HepG2 (cell line): ENCODE measurements around the gene STAT5A. TPM values are rescaled to one million over a fixed set of nuclear protein-coding genes. Genes with fewer than 3 reads are reported as not detected.

Experiments
- ATAC-seq: fragments of 200-7000 bp; cut with Tn5 transposase; 3 replicates; pipeline ENCODE4 v1.9.1; 2020; ENCODE audit warnings: mild to moderate bottlenecking, moderate library complexity
- BruUV-seq: library from RNA; stranded (reverse); fragments of 400-500 nt; replicated peaks from 2 replicates; lab custom pipeline; 2021; lab: Mats Ljungman, UMichigan
- CTCF ChIA-PET: fragments of 300-600 bp; formaldehyde crosslinking; extraction: SDS; loops from one replicate; lab custom pipeline; 2021; ENCODE audit warnings: low total read pairs, inconsistent platforms, low intra/inter-chr PET ratio; lab: Yijun Ruan, JAX
- POLR2A ChIA-PET: fragments of 350-600 bp; sonication (Branson Sonifier 250); formaldehyde crosslinking; loops from one replicate; lab custom pipeline; 2020; ENCODE audit warnings: antibody characterized with exemption, inconsistent platforms; lab: Yijun Ruan, JAX
- DNase-seq: peaks from one replicate; pipeline ENCODE4 v3.0.0-alpha.2; 2015; ENCODE audit warnings: low spot score
- FAIRE-seq: peaks from 3 replicates; lab custom pipeline; 2011; peaks lifted over from hg19 to GRCh38; lab: Jason Lieb, UNC
- H2AFZ ChIP-seq: one replicate; pipeline ENCODE4 v1.6.1; 2011; ENCODE audit warnings: low read length, inconsistent platforms
- H3K27ac ChIP-seq: fragments of 300-600 bp; 3 replicates; pipeline ENCODE4 v1.8.0; 2011; ENCODE audit warnings: mixed run types, mild to moderate bottlenecking, mixed read lengths, low read length, inconsistent platforms; ENCODE audit not compliant: insufficient read depth; ENCODE audit errors: extremely low read length
- H3K27me3 ChIP-seq, 2 experiments: fragments of 200-600 bp in 1 of 2; 2 replicates in 1 of 2; 3 replicates in 1 of 2; pipeline versions ENCODE4 v1.6.0 to v1.8.0; 2011; ENCODE audit warnings: low read length in 2 of 2, mild to moderate bottlenecking in 2 of 2, moderate library complexity in 2 of 2, inconsistent platforms in 1 of 2; ENCODE audit not compliant: insufficient read depth in 2 of 2, control insufficient read depth in 1 of 2
- H3K36me3 ChIP-seq, 2 experiments: fragments of 200-600 bp in 1 of 2; replicated peaks in 1 of 2; 2 replicates in 1 of 2; 3 replicates in 1 of 2; pipeline versions ENCODE4 v1.5.1 to v1.8.0; 2011; ENCODE audit warnings: low read length in 2 of 2, inconsistent platforms in 1 of 2; ENCODE audit not compliant: insufficient read depth in 2 of 2, control insufficient read depth in 1 of 2
- H3K4me1 ChIP-seq: 2 replicates; pipeline ENCODE4 v1.5.1; 2012; ENCODE audit warnings: low read length, inconsistent platforms; ENCODE audit not compliant: insufficient read depth
- H3K4me2 ChIP-seq: 2 replicates; pipeline ENCODE4 v1.6.0; 2011; ENCODE audit warnings: low read depth, low read length, inconsistent platforms
- H3K4me3 ChIP-seq, 3 experiments: fragments of 200-600 bp in 1 of 3; sonication (generic), shearing (Covaris generic) in 1 of 3; replicated peaks in 1 of 3; 2 replicates each; pipeline ENCODE4 v1.5.1; 2011 to 2016; ENCODE audit warnings: low read length in 3 of 3, inconsistent platforms in 2 of 3, low read depth in 2 of 3, mild to moderate bottlenecking in 2 of 3, control low read depth in 1 of 3, mixed read lengths in 1 of 3; ENCODE audit not compliant: insufficient read depth in 1 of 3
- H3K79me2 ChIP-seq: one replicate; pipeline ENCODE4 v1.6.1; 2011; ENCODE audit warnings: low read length, inconsistent platforms; ENCODE audit not compliant: insufficient read depth
- H3K9ac ChIP-seq: 2 replicates; pipeline ENCODE4 v1.6.0; 2011; ENCODE audit warnings: mild to moderate bottlenecking, low read depth, low read length, inconsistent platforms; ENCODE audit not compliant: insufficient read depth
- H3K9me3 ChIP-seq: 2 replicates; pipeline ENCODE4 v1.5.1; 2012; ENCODE audit warnings: mild to moderate bottlenecking, low read length
- H4K20me1 ChIP-seq: 2 replicates; pipeline ENCODE4 v1.6.0; 2011; ENCODE audit warnings: inconsistent platforms, mild to moderate bottlenecking, low read length, moderate library complexity; ENCODE audit not compliant: insufficient read depth
- AHR ChIP-seq: IDR thresholded peaks from 2 replicates; pipeline ENCODE4 v1.6.1; 2018; ENCODE audit warnings: missing genetic modification reagents, missing compliant biosample characterization
- ARHGAP35 ChIP-seq: sonication (generic); formaldehyde crosslinking; IDR thresholded peaks from 2 replicates; pipeline ENCODE4 v1.9.0; 2022; ENCODE audit warnings: mild to moderate bottlenecking, inconsistent platforms, moderate library complexity, missing genetic modification reagents, borderline replicate concordance
- HMGA1 ChIP-seq: sonication (generic); formaldehyde crosslinking; conservative IDR thresholded peaks from 2 replicates; pipeline ENCODE4 v1.4.0; 2020; ENCODE audit warnings: missing genetic modification reagents
- HOXA3 ChIP-seq: sonication (generic); formaldehyde crosslinking; IDR thresholded peaks from 2 replicates; pipeline ENCODE4 v1.5.0; 2020; ENCODE audit warnings: missing genetic modification reagents
- KMT2B ChIP-seq: IDR thresholded peaks from 2 replicates; pipeline ENCODE4 v1.6.1; 2016; ENCODE audit warnings: missing genetic modification reagents, missing compliant biosample characterization
- PAWR ChIP-seq: sonication (generic); formaldehyde crosslinking; IDR thresholded peaks from 2 replicates; pipeline ENCODE4 v1.4.0; 2020; ENCODE audit warnings: missing genetic modification reagents, mild to moderate bottlenecking, borderline replicate concordance
- PRPF4 ChIP-seq: fragments of 200-400 bp; formaldehyde crosslinking; IDR thresholded peaks from 2 replicates; pipeline ENCODE4 v1.6.1; 2016; ENCODE audit warnings: low read length, low read depth; ENCODE audit not compliant: poor library complexity, severe bottlenecking
- RARG ChIP-seq: sonication (generic); formaldehyde crosslinking; IDR thresholded peaks from 2 replicates; pipeline ENCODE4 v1.4.0; 2020; ENCODE audit warnings: low read depth, mild to moderate bottlenecking, missing genetic modification reagents
- RXRA ChIP-seq: sonication (generic); formaldehyde crosslinking; IDR thresholded peaks from 2 replicates; pipeline ENCODE4 v1.5.1; 2020; ENCODE audit warnings: missing genetic modification reagents
- ZNF33B ChIP-seq: sonication (generic); formaldehyde crosslinking; IDR thresholded peaks from 2 replicates; pipeline ENCODE4 v1.5.1; 2020; ENCODE audit warnings: mild to moderate bottlenecking, missing genetic modification reagents
- ZNF383 ChIP-seq: sonication (generic); formaldehyde crosslinking; IDR thresholded peaks from 2 replicates; pipeline ENCODE4 v1.4.0; 2020; ENCODE audit warnings: missing genetic modification reagents, mild to moderate bottlenecking, borderline replicate concordance
- ZNF510 ChIP-seq: sonication (generic); formaldehyde crosslinking; IDR thresholded peaks from 2 replicates; pipeline ENCODE4 v1.4.0; 2020; ENCODE audit warnings: low read depth, mild to moderate bottlenecking, missing genetic modification reagents
- ZNF607 ChIP-seq: sonication (generic); formaldehyde crosslinking; IDR thresholded peaks from 2 replicates; pipeline ENCODE4 v1.5.1; 2020; ENCODE audit warnings: missing genetic modification reagents, mild to moderate bottlenecking, borderline replicate concordance
- ZNF646 ChIP-seq: sonication (generic); formaldehyde crosslinking; IDR thresholded peaks from 2 replicates; pipeline ENCODE4 v1.9.0; 2021; ENCODE audit warnings: mild to moderate bottlenecking, missing genetic modification reagents
- WGBS: methylation state at CpG from one replicate; pipeline ENCODE4 v1.1.6; 2017; ENCODE audit warnings: low lambda C conversion rate; 5-methylcytosine and 5-hydroxymethylcytosine counted together
- in situ Hi-C: cut with HindIII; loops from 2 replicates; pipeline ENCODE4 v1.10.0; 2017; ENCODE audit warnings: low pct_unique_long_range_greater_than_20kb; ENCODE audit not compliant: extremely low pct_ligation_motif_present
- intact Hi-C: fragments of 100-400 bp; cut with micrococcal nuclease; formaldehyde crosslinking; loops from one replicate; pipeline ENCODE4 v1.10.0; 2022; ENCODE audit not compliant: unreplicated experiment
- polyA plus RNA-seq, 8 experiments: library from polyadenylated mRNA; depleted of rRNA in 3 of 8; stranded (reverse) in 7 of 8; unstranded in 1 of 8; fragments of >200 nt; fragmentation: Illumina TruSeq in 4 of 8; extraction: Trizol in 4 of 8; gene quantifications; 2 replicates each; pipeline versions ENCODE4 v1.2.1 to v1.2.3, GENCODE V29; 2011 to 2016; ENCODE audit warnings: low read depth in 4 of 8, missing spikeins in 1 of 8, mixed read lengths in 1 of 8; ENCODE audit not compliant: insufficient read depth in 1 of 8
- total RNA-seq, 5 experiments: library from RNA; depleted of rRNA; stranded (reverse); fragments of >200 nt; fragmentation: Illumina TruSeq; extraction: Trizol; gene quantifications; 2 replicates each; pipeline ENCODE4 v1.2.3, GENCODE V29; 2016; ENCODE audit warnings: low read depth in 1 of 5

The STAT5A gene
- total and polyA plus RNA-seq, 2 of the 13 experiments (the other 11 are each of a cell fraction or from before 2014, with no cell fraction given), result 1.4 to 4.1 TPM

- TF ChIP-seq ZNF646 (CRISPR knock-in tag), result no peak
Measured at GRCh38 chr17:42322382-42323267, 34.3 kb downstream of the STAT5A start (continued).

DNA sequence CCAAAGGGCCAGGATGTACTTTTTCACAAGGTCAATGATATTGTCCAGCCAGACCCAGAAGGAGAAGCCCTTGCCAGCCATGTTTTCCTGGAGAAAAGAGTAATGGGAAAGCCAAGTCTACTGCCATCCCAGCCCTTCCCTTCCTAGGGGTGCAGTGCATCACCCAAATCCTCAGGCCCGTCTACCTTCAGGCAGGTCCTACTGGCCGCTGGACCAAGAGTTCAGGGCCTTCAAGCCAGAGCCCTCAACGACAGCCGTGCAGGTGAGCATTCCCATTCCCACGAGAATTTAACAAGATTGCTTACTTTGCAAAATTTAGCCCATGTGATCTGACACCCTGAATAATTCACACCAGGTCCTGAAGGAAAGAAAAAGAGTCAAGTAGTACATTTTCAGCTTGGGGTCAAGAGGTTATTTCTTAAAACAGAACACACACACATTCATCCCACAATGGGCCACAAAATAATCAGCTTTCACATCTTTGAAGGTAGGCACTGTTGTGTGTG lies 35.0 kb downstream of the STAT5A start:
- H3K27ac ChIP-seq, result no peak overlapping the region
- no peak for FAIRE-seq
- no peaks in the 10 kb centered on the region for H3K4me1 ChIP-seq
- CTCF ChIA-PET, result interaction anchor here (1.0 to 5.9 kb wide), 8 partner anchors 12 to 203 kb away, joined by 3 to 163 read pairs (median 12); no protein-coding TSS in a partner anchor
- H2AFZ ChIP-seq, result no peak overlapping the region
- intact Hi-C loops (loop anchor here (1.0 kb wide), 1 partner anchor 204 kb away; no protein-coding TSS in a partner anchor), in situ Hi-C loops (loop anchor here (5.0 kb wide), 2 partner anchors 79 to 199 kb away; no protein-coding TSS in a partner anchor)
- 89% methylated on average over 5 of the region's 5 CpGs for WGBS
- H3K4me3 ChIP-seq, result no peak overlapping the region
- H3K4me2 ChIP-seq, result no peak overlapping the region
- H3K36me3 ChIP-seq, result peaks cover 17 to 64% of the 10 kb centered on the region in 2 experiments
- no peaks in the 10 kb centered on the region for H3K79me2 ChIP-seq
- H3K27me3 ChIP-seq, result no peaks in the 10 kb centered on the region
- POLR2A ChIA-PET, result interaction anchor here (1.0 to 1.2 kb wide), 2 partner anchors 11 to 80 kb away, joined by 3 to 8 read pairs; no protein-coding TSS in a partner anchor
- H4K20me1 ChIP-seq, result peaks cover 5% of the 10 kb centered on the region; the same call in 1 of the 2 replicates
- no peaks in the 10 kb centered on the region for H3K9me3 ChIP-seq
- peak; percentile 16; the same call in 2 of the 3 replicates for ATAC-seq
- no peak overlapping the region for H3K9ac ChIP-seq
- no peak for DNase-seq
- no TSS peak for BruUV-seq
- TF ChIP-seq ZNF510 (CRISPR knock-in tag), result no peak
- TF ChIP-seq RXRA (CRISPR knock-in tag), result no peak
- no peak for TF ChIP-seq ZNF383 (CRISPR knock-in tag)
- TF ChIP-seq ARHGAP35 (CRISPR knock-in tag), result no peak
- no peak for TF ChIP-seq RARG (CRISPR knock-in tag)
- TF ChIP-seq HMGA1 (CRISPR knock-in tag), result no peak
- TF ChIP-seq ZNF33B, result 0 out of 2 replicates have a peak, but pooled peaks have one; percentile 7
- TF ChIP-seq KMT2B (CRISPR knock-in tag), result no peak
- TF ChIP-seq PAWR (CRISPR knock-in tag), result no peak
- no peak for TF ChIP-seq PRPF4
- TF ChIP-seq AHR (CRISPR knock-in tag), result no peak
- TF ChIP-seq ZNF607 (CRISPR knock-in tag), result no peak
- TF ChIP-seq HOXA3 (CRISPR knock-in tag), result no peak
